Fibroblast of lung (primary cell): Measurements from ENCODE around the gene TRAF4.

Source experiments
- EZH2 ChIP-seq: IDR thresholded peaks from 2 replicates; pipeline ENCODE4 v1.5.1; 2012; ENCODE audit warnings: low read length, control low read depth, mild to moderate bottlenecking; ENCODE audit errors: missing control alignments
- TF ChIP-seq, protein P1 (sequence below), 2 donors: IDR thresholded peaks in 1 of 2; conservative IDR thresholded peaks in 1 of 2; 1 replicate in 1 of 2; 2 replicates in 1 of 2; pipeline ENCODE4 v1.5.1; 2011 to 2012; ENCODE audit warnings: low read length in 2 of 2, control low read depth in 1 of 2, inconsistent platforms in 1 of 2, low read depth in 1 of 2, mild to moderate bottlenecking in 1 of 2

DNA sequence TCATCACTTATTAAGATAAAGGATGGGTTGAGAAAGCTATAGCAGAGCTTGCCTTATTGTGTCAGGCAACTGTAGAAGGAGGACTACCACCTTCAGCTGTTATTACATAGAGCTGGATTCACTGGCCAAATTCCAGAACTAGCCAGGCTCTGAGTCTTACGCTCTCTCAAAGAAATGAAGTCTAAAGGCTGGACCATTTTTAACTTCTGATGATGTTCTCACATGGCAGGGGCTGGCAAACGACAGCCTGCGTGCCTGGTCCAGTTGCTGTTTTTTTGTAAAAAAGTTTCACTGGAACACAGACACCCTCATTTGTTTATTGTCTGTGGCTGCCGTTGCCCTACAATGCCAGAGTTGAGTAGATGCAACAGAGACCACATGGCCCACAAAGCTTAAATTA is 21.2 kb downstream of the TRAF4 start:
- TF ChIP-seq, protein P1, sequence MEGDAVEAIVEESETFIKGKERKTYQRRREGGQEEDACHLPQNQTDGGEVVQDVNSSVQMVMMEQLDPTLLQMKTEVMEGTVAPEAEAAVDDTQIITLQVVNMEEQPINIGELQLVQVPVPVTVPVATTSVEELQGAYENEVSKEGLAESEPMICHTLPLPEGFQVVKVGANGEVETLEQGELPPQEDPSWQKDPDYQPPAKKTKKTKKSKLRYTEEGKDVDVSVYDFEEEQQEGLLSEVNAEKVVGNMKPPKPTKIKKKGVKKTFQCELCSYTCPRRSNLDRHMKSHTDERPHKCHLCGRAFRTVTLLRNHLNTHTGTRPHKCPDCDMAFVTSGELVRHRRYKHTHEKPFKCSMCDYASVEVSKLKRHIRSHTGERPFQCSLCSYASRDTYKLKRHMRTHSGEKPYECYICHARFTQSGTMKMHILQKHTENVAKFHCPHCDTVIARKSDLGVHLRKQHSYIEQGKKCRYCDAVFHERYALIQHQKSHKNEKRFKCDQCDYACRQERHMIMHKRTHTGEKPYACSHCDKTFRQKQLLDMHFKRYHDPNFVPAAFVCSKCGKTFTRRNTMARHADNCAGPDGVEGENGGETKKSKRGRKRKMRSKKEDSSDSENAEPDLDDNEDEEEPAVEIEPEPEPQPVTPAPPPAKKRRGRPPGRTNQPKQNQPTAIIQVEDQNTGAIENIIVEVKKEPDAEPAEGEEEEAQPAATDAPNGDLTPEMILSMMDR (conservative IDR thresholded peaks at IDR 0.05 in 1 of 2, IDR thresholded peaks at IDR 0.05 in 1 of 2; ENCODE audit: low read depth in 1 of 2, low read length in 2 of 2) = no peak
- TF ChIP-seq EZH2 = no peak
